GM12878 (cell line): ENCODE results near the gene OGDHL. TPM values are rescaled to one million over a fixed set of nuclear protein-coding genes. Genes with fewer than 3 reads are reported as not detected.

ENCODE experiments used
- ATAC-seq: fragments of 200-7000 bp; cut with Tn5 transposase; 3 replicates; pipeline ENCODE4 v1.9.1; 2020; ENCODE audit warnings: mild to moderate bottlenecking, moderate library complexity
- BruUV-seq: library from RNA; stranded (reverse); fragments of 400-500 nt; replicated peaks from 2 replicates; lab custom pipeline; 2021; lab: Mats Ljungman, UMichigan
- CTCF ChIA-PET: fragments of 300-600 bp; sonication (Branson Sonifier 250); formaldehyde crosslinking; extraction: SDS; loops from one replicate; lab custom pipeline; 2021; ENCODE audit warnings: inconsistent platforms; lab: Yijun Ruan, JAX
- POLR2A ChIA-PET: fragments of 350-600 bp; formaldehyde crosslinking; extraction: SDS; loops from one replicate; lab custom pipeline; 2021; ENCODE audit warnings: inconsistent platforms; lab: Charles Lee
- RAD21 ChIA-PET: fragments of 300-600 bp; sonication (Branson Sonifier 250); formaldehyde crosslinking; loops from one replicate; lab custom pipeline; 2023; ENCODE audit warnings: antibody characterized with exemption; ENCODE audit not compliant: unreplicated experiment; lab: Charles Lee
- SMC1A ChIA-PET: fragments of 300-600 bp; sonication (Branson Sonifier 250); formaldehyde crosslinking; loops from one replicate; lab custom pipeline; 2023; ENCODE audit not compliant: unreplicated experiment, uncharacterized antibody; lab: Charles Lee
- DNase-seq: peaks from one replicate; pipeline ENCODE4 v3.0.0-alpha.2; 2011; ENCODE audit warnings: low read depth, low spot score
- FAIRE-seq: peaks from 3 replicates; lab custom pipeline; 2011; peaks lifted over from hg19 to GRCh38; lab: Jason Lieb, UNC
- H2AFZ ChIP-seq: 2 replicates; pipeline ENCODE4 v1.6.0; 2011; ENCODE audit warnings: low read depth, low read length, control low read depth; ENCODE audit not compliant: control insufficient read depth
- H3K27ac ChIP-seq: 2 replicates; pipeline ENCODE4 v1.5.1; 2011; ENCODE audit warnings: control low read depth; ENCODE audit not compliant: control insufficient read depth, insufficient read depth
- H3K27me3 ChIP-seq, 2 experiments: replicated peaks in 1 of 2; 2 replicates each; pipeline versions ENCODE4 v1.6.0 to v1.6.1; 2011; ENCODE audit warnings: low read length in 1 of 2; ENCODE audit not compliant: control insufficient read depth in 2 of 2, insufficient read depth in 2 of 2
- H3K36me3 ChIP-seq, 2 experiments: 2 replicates each; pipeline ENCODE4 v1.5.1; 2011; ENCODE audit warnings: low read length in 1 of 2; ENCODE audit not compliant: control insufficient read depth in 2 of 2, insufficient read depth in 2 of 2
- H3K4me1 ChIP-seq: 2 replicates; pipeline ENCODE4 v1.6.1; 2011; ENCODE audit warnings: mild to moderate bottlenecking, low read length, moderate library complexity, mixed read lengths; ENCODE audit not compliant: control insufficient read depth, insufficient read depth
- H3K4me2 ChIP-seq: 2 replicates; pipeline ENCODE4 v1.6.0; 2011; ENCODE audit warnings: control low read depth; ENCODE audit not compliant: control insufficient read depth, insufficient read depth
- H3K4me3 ChIP-seq: fragments of 200-600 bp; sonication (generic); 2 replicates; pipeline ENCODE4 v1.5.1; 2016
- H3K79me2 ChIP-seq: 2 replicates; pipeline ENCODE4 v1.6.0; 2011; ENCODE audit warnings: low read length; ENCODE audit not compliant: control insufficient read depth, insufficient read depth
- H3K9ac ChIP-seq: 2 replicates; pipeline ENCODE4 v1.8.0; 2011; ENCODE audit warnings: low read length, control low read depth, mixed read lengths; ENCODE audit not compliant: control insufficient read depth, insufficient read depth
- H3K9me3 ChIP-seq: replicated peaks from 3 replicates; pipeline ENCODE4 v1.5.1; 2011; ENCODE audit warnings: mild to moderate bottlenecking, low read length; ENCODE audit not compliant: control insufficient read depth, insufficient read depth
- H4K20me1 ChIP-seq: 2 replicates; pipeline ENCODE4 v1.6.0; 2011; ENCODE audit not compliant: control insufficient read depth, insufficient read depth
- EED ChIP-seq: sonication (generic); IDR thresholded peaks from 2 replicates; pipeline ENCODE4 v1.6.1; 2016; ENCODE audit warnings: antibody characterized with exemption, low read depth
- HDAC2 ChIP-seq: fragments of 200-600 bp; sonication (generic); IDR thresholded peaks from 2 replicates; pipeline ENCODE4 v1.6.1; 2017
- MXI1 ChIP-seq: fragments of 150-350 bp; IDR thresholded peaks from 2 replicates; pipeline ENCODE4 v1.6.1; 2011; ENCODE audit warnings: low read depth, mild to moderate bottlenecking, inconsistent platforms, low read length, improper control_type of control experiment
- NR2C1 ChIP-seq: fragments of 450-650 bp; IDR thresholded peaks from 2 replicates; pipeline ENCODE4 v1.6.1; 2017; ENCODE audit warnings: antibody characterized with exemption, mild to moderate bottlenecking, moderate library complexity
- NRF1 ChIP-seq: conservative IDR thresholded peaks from 2 replicates; pipeline ENCODE4 v1.6.1; 2011; ENCODE audit warnings: mild to moderate bottlenecking, low read depth, low read length, improper control_type of control experiment
- RUNX3 ChIP-seq: IDR thresholded peaks from 2 replicates; pipeline ENCODE4 v1.6.1; 2012; ENCODE audit warnings: low read length, inconsistent platforms
- SPI1 ChIP-seq: IDR thresholded peaks from 2 replicates; pipeline ENCODE4 v1.6.1; 2011; ENCODE audit warnings: low read depth, mild to moderate bottlenecking, low read length, moderate library complexity, borderline replicate concordance; ENCODE audit not compliant: insufficient read depth
- WRNIP1 ChIP-seq: IDR thresholded peaks from 2 replicates; pipeline ENCODE4 v1.6.1; 2011; ENCODE audit warnings: low read depth, low read length, improper control_type of control experiment, borderline replicate concordance
- WGBS: methylation state at CpG from one replicate; pipeline ENCODE4 v1.1.6; 2016; ENCODE audit warnings: low lambda C conversion rate; ENCODE audit not compliant: insufficient replicate concordance, insufficient coverage; ENCODE audit errors: missing lambda C conversion rate; 5-methylcytosine and 5-hydroxymethylcytosine counted together
- in situ Hi-C: fragments of 300-500 bp; cut with MboI; formaldehyde crosslinking; loops from 9 replicates; pipeline ENCODE4 v1.14.3; 2018; ENCODE audit warnings: mixed read lengths
- intact Hi-C: fragments of 100-400 bp; cut with micrococcal nuclease; formaldehyde crosslinking; loops from one replicate; pipeline ENCODE4 v1.14.2; 2022; ENCODE audit not compliant: unreplicated experiment
- polyA plus RNA-seq, 11 experiments: library from polyadenylated mRNA; depleted of rRNA in 4 of 11; unstranded in 6 of 11; stranded (reverse) in 5 of 11; fragments of >200 nt; fragmentation: Nextera tagmentation in 4 of 11; fragmentation: Illumina TruSeq in 1 of 11; extraction: Ambion mirVana in 4 of 11; extraction: Trizol in 1 of 11; gene quantifications; 1 replicate in 1 of 11; 2 replicates in 10 of 11; pipeline versions ENCODE4 v1.2.1 to v1.2.3, GENCODE V29; 2011 to 2016; ENCODE audit warnings: inconsistent platforms in 2 of 11, missing spikeins in 2 of 11, low read depth in 1 of 11
- total RNA-seq, 4 experiments: library from RNA; depleted of rRNA in 3 of 4; stranded (reverse); fragments of >200 nt in 3 of 4; fragmentation: Illumina TruSeq in 1 of 4; extraction: Trizol in 1 of 4; gene quantifications; 2 replicates each; pipeline versions ENCODE4 v1.2.1 to v1.2.3, GENCODE V29; 2013 to 2021
- TF ChIP-seq, protein P1 (sequence below): fragments of 150-350 bp; IDR thresholded peaks from 2 replicates; pipeline ENCODE4 v1.6.1; 2016; ENCODE audit warnings: low read depth, low read length

OGDHL gene
- total and polyA plus RNA-seq, 10 of the 15 experiments (the other 5 are each of a cell fraction or from before 2014, with no cell fraction given), result 0.02 to 13.3 (median 0.34) TPM

DNA sequence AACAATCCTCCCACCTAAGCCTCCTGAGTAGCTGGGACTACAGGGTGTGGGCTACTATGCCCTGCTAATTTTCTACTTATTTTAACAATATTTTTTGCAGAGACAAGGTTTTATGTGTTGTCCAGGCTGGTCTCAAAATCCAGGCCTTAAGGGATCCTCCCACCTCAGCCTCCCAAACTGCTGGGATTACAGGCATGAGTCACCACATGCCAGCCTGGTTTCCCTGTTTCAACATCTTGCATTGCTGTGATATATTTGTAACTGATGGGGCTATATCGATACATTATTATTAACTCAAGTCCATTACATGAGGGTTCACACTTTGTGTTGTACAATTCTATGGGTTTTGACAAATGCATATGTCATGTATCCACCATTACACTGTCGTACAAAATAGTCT is 41.9 kb upstream of the OGDHL start:
- intact Hi-C loops (no loop called here), in situ Hi-C loops (no loop called here)
- Histone ChIP-seq H3K4me1 (no peaks in the 10 kb centered on the region), H3K9me3 (no peaks in the 10 kb centered on the region), H3K27ac (no peak overlapping the region), H4K20me1 (no peaks in the 10 kb centered on the region), H3K9ac (no peak overlapping the region), H3K36me3 (no peaks in the 10 kb centered on the region), H3K4me3 (no peak overlapping the region), H3K27me3 (no peaks in the 10 kb centered on the region), H3K79me2 (no peaks in the 10 kb centered on the region), H2AFZ (no peak overlapping the region), H3K4me2 (no peak overlapping the region)
- ATAC-seq, result no peak
- ChIA-PET SMC1A (interaction anchor here (1.5 kb wide), 1 partner anchor 27 kb away, joined by 4 read pairs; no protein-coding TSS in a partner anchor), RAD21 (no interaction called here), CTCF (no interaction called here), POLR2A (no interaction called here)
- TF ChIP-seq EED, result no peak
- no peak for TF ChIP-seq MXI1
- no peak for TF ChIP-seq HDAC2
- TF ChIP-seq NRF1, result no peak
- TF ChIP-seq, protein P1, sequence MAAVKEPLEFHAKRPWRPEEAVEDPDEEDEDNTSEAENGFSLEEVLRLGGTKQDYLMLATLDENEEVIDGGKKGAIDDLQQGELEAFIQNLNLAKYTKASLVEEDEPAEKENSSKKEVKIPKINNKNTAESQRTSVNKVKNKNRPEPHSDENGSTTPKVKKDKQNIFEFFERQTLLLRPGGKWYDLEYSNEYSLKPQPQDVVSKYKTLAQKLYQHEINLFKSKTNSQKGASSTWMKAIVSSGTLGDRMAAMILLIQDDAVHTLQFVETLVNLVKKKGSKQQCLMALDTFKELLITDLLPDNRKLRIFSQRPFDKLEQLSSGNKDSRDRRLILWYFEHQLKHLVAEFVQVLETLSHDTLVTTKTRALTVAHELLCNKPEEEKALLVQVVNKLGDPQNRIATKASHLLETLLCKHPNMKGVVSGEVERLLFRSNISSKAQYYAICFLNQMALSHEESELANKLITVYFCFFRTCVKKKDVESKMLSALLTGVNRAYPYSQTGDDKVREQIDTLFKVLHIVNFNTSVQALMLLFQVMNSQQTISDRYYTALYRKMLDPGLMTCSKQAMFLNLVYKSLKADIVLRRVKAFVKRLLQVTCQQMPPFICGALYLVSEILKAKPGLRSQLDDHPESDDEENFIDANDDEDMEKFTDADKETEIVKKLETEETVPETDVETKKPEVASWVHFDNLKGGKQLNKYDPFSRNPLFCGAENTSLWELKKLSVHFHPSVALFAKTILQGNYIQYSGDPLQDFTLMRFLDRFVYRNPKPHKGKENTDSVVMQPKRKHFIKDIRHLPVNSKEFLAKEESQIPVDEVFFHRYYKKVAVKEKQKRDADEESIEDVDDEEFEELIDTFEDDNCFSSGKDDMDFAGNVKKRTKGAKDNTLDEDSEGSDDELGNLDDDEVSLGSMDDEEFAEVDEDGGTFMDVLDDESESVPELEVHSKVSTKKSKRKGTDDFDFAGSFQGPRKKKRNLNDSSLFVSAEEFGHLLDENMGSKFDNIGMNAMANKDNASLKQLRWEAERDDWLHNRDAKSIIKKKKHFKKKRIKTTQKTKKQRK, result no peak
- no TSS peak for BruUV-seq
- 33% methylated on average over 2 of the region's 2 CpGs for WGBS
- FAIRE-seq, result no peak
- DNase-seq, result no peak

DNA sequence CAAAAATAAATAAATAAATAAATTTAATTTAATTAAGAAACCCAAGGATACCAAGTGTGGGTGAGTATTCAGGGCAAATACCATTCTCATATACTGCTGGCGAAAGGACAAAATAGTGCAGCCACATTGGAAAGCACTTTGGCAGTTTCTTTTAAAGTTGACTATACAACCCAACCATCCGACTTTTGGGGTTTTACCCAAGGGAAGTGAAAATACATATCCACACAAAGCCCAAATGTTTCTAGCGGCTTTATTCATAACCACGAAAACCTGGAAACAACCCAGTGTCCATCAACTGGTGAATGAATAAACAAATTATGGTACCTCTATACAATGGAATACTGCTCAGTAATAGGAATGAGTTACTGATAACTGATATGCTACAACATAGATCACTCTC is 36.2 kb upstream of the OGDHL start:
- ChIA-PET CTCF (no interaction called here), RAD21 (no interaction called here)
- intact Hi-C loops, result no loop called here

More for the DNA sequence above, 36.2 kb upstream of the OGDHL start:
- 47% methylated on average over 4 of the region's 4 CpGs for WGBS
- H3K4me3 ChIP-seq, result no peak overlapping the region
- FAIRE-seq (no peak), DNase-seq (no peak), ATAC-seq (no peak)
- H3K9me3 ChIP-seq, result no peaks in the 10 kb centered on the region
- H3K36me3 ChIP-seq, result no peaks in the 10 kb centered on the region
- no peaks in the 10 kb centered on the region for H3K79me2 ChIP-seq
- no peak for TF ChIP-seq NR2C1
- no peak for TF ChIP-seq WRNIP1
- TF ChIP-seq RUNX3, result 0 out of 2 replicates have a peak, but pooled peaks have one; percentile 6
- peak; percentile 32; the same call in 1 of the 2 replicates for TF ChIP-seq SPI1
- H3K9ac ChIP-seq, result no peak overlapping the region
- H3K27me3 ChIP-seq, result no peaks in the 10 kb centered on the region
- no TSS peak for BruUV-seq
- in situ Hi-C loops, result no loop called here
- no peaks in the 10 kb centered on the region for H3K4me1 ChIP-seq
- ChIA-PET SMC1A (no interaction called here), POLR2A (no interaction called here)
- no peak overlapping the region for H2AFZ ChIP-seq
- no peak overlapping the region for H3K27ac ChIP-seq
- H4K20me1 ChIP-seq, result no peaks in the 10 kb centered on the region
- no peak overlapping the region for H3K4me2 ChIP-seq
